ENCODE measurements around the gene NRN1L.

The NRN1L gene

DNA sequence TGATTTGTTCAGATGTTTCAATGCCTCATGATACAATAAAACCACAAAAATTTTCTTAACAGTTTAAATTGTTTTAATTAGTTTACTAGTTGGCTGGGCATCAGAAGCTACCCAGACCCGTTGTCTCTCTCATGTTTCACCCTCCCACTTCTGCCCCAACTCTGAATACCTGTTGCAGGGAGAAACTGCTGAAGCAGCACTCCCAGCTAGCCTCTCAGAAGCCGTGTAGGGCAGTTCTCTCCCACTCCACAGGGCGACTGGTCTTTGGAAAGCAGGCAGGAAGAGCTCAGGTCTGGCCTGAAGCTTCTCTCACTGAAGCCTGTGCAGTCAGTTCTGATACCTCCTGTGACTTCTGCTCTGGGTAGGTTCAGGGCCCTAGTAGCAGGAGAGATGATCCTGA lies 13.4 kb upstream of the NRN1L start:
- DNase-seq (ENCODE audit: low read depth) = no peak
- TF ChIP-seq, protein P1, sequence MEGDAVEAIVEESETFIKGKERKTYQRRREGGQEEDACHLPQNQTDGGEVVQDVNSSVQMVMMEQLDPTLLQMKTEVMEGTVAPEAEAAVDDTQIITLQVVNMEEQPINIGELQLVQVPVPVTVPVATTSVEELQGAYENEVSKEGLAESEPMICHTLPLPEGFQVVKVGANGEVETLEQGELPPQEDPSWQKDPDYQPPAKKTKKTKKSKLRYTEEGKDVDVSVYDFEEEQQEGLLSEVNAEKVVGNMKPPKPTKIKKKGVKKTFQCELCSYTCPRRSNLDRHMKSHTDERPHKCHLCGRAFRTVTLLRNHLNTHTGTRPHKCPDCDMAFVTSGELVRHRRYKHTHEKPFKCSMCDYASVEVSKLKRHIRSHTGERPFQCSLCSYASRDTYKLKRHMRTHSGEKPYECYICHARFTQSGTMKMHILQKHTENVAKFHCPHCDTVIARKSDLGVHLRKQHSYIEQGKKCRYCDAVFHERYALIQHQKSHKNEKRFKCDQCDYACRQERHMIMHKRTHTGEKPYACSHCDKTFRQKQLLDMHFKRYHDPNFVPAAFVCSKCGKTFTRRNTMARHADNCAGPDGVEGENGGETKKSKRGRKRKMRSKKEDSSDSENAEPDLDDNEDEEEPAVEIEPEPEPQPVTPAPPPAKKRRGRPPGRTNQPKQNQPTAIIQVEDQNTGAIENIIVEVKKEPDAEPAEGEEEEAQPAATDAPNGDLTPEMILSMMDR (IDR thresholded peaks at IDR 0.05; ENCODE audit: low read depth, low read length, missing control alignments) = no peak
- H3K4me3 ChIP-seq (ENCODE audit: low read depth, low read length) = no peak overlapping the region

DNA sequence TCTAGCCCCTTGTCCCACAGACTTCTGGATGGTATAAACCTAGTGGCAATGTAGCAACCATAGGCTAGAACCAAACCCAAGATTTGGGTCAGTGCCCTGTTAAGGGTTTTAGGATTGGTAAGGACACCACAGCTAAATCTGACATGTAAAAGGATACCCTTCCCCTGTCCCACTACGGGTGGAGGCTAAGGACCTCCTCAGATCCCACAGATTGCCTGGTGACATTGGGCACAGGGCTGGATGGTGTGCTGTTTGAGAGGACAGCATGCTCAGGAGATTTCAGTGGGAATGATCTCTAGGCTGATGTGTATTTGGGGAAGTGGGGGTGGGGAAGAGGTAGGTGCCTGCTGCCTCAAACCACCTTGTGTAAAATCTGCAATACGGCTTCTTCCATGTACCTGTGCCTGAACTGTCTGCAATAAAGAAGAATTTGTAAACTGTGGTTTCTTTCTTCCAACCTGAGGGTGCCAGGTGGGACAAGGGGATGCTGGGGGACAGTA lies 12.5 kb upstream of the NRN1L start:
- peak overlapping the region; percentile 70 for H3K4me3 ChIP-seq (ENCODE audit: low read depth, low read length)
- TF ChIP-seq, protein P1 (IDR thresholded peaks at IDR 0.05; ENCODE audit: low read depth, low read length, missing control alignments) = no peak
- no peak for DNase-seq (ENCODE audit: low read depth)

DNA sequence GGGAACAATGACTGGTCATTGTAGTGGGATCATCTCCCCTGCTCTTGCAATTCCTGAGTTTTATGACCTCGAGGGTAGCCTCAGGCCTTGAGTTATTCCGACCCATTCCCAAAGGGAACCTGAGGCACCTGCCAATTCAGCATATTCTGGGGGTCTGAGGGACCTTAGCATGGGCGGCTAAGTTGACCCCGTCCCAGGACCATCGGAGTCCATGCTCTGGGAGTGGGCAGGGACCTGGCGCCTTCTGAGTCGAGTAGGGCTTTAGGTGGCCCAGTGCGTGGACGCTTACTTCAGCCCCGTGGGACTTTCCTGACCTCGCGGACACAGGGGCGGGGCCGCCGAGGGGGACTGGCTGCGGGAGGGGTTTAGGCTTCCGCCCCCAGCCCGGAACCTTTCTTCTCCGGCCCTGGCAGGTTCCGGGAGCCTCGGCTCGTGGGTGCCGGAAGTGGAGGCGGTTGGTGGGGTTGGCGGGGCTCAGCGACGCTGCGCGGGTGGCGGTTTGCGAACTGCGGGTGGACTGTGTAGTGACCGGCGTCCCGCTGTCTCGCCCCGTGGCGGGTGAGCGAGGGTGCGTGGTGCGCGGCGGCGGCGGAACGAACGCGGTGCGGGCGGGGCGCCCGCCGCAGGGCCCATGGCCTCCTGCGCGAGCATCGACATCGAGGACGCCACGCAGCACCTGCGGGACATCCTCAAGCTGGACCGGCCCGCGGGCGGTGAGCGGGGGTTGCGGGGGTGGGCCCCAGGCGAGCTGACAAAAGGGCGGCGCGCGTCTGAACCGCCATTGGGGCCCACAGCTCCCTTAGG lies 11.9 kb upstream of the NRN1L start, which contains the start of gene EDC4:
EDC4 (plus strand) TSS at position 422 of the 804 bp plus-strand sequence; CDS start at position 632, 210 bp downstream.
- peak within 1 kb of the TSS; percentile 70 for H3K4me3 ChIP-seq (ENCODE audit: low read depth, low read length)
- TF ChIP-seq, protein P1 (IDR thresholded peaks at IDR 0.05; ENCODE audit: low read depth, low read length, missing control alignments) = no peak
- DNase-seq (ENCODE audit: low read depth) = peak; percentile 51

DNA sequence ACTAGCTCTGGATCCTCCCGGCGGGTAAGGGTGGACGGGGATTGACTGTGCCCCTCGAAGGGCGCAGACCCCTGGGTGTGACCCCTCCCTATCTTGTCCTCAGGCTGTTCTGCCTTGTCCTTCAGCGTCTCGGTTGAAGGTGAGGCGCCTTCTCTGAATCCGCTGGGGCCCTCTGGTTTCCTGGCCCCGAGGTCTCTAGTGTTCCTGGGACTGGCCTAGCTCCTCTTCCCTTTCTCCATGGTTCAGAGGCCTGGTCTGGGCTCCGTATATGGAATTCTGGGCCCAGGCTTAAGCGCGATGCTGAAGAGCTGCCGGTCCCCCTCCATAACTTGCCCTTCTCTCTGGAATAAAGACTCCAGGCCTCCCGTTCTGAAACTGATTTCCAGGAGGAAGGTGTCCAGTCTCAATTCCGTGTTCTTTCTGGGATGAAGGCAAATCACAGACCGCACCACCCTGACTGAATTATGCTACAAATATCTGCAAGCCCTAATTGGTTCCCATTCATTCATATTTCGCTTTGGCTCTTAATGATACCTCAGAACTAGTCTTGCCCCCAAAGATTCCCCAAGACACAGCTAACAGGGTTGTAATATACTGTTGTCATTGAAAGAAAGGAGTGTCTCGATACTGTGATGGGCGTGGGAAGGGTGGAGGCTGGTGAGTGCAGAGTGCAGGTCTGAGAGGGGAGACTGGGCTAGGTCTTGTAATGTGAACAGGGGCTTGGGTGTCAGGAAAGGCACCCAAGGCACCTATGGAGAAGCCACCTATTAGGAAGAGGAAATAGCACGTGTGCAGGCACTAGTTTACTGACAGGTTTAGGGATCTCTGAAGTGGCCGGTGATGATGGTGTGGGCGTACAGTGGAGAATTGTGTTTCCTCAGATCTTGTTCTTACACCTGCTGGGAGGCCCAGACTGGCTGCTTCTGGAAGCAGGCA lies 11.0 kb upstream of the NRN1L start:
- TF ChIP-seq, protein P1 (IDR thresholded peaks at IDR 0.05; ENCODE audit: low read depth, low read length, missing control alignments) = no peak
- DNase-seq (ENCODE audit: low read depth) = no peak
- peak overlapping the region; percentile 70 for H3K4me3 ChIP-seq (ENCODE audit: low read depth, low read length)

DNA sequence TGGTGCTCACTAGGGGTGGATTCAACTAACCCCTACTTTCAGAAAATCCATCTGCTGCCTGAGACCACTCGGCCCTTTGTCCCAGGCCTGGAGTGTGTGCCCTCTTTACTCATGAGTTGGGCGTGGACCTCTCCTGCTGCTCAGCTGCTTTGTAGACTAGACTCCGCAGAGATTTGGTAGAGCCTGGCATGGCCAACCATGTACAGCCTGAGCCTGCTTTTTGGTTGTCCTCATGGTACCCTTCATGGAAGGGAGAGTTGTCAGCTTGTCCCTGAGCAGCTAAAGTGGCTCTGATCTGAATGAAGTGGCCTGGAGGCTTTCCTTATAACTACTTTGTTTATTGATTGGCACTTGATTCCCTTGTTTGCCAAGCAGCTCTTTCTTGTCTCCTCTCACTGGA lies 10.3 kb upstream of the NRN1L start:
- TF ChIP-seq, protein P1 (IDR thresholded peaks at IDR 0.05; ENCODE audit: low read depth, low read length, missing control alignments) = no peak
- no peak for DNase-seq (ENCODE audit: low read depth)
- H3K4me3 ChIP-seq (ENCODE audit: low read depth, low read length) = peak overlapping the region; percentile 70

DNA sequence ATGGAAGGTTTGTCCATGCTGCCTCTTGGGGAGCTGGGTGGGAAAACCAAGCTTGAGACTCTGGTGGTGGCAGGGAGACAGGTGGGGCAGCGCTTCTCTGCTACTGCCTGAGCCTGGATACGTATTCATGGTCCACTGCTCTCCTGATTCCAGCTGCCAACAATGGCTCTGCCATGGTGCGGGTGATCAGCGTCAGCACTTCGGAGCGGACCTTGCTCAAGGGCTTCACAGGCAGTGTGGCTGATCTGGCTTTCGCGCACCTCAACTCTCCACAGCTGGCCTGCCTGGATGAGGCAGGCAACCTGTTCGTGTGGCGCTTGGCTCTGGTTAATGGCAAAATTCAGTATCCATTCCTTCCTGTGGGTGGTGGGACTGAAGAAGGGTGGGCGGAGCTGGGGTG lies 7.6 kb upstream of the NRN1L start:
- H3K4me3 ChIP-seq (ENCODE audit: low read depth, low read length) = no peak overlapping the region
- no peak for DNase-seq (ENCODE audit: low read depth)
- TF ChIP-seq, protein P1 (IDR thresholded peaks at IDR 0.05; ENCODE audit: low read depth, low read length, missing control alignments) = no peak
